C4-2B (cell line): ENCODE measurements around the gene IRF1.

Source experiments
- H3K27ac ChIP-seq: fragments of 450-650 bp; 2 replicates; pipeline ENCODE4 v1.5.1; 2017
- ZFX ChIP-seq: fragments of 450-650 bp; IDR thresholded peaks from 2 replicates; pipeline ENCODE4 v1.6.1; 2017
- TF ChIP-seq, protein P1 (sequence below): fragments of 450-650 bp; conservative IDR thresholded peaks from 2 replicates; pipeline ENCODE4 v1.5.1; 2017; ENCODE audit warnings: mild to moderate bottlenecking

The IRF1 gene

DNA sequence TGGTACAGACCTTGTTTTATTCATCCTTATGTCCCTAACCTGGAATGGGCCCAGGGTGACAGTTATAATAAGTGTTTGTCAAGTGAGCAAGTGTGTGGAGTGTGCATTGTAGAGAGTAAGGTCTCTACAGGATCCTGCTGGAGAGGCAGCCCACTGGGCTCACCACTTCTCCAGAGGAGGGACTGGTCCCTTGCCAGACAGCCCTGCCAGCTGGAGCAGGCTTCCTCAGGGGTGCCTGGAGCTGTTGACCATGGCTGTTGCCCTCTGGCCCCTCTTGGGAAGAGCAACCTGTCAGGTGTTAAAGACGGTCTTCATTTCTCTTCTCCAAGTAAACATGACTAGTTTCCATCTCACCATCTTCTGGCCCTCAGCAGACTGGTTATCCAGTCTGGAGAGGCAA is 20.0 kb downstream of the IRF1 start:
- H3K27ac ChIP-seq: no peak overlapping the region
- no peak for TF ChIP-seq ZFX
- TF ChIP-seq, protein P1, sequence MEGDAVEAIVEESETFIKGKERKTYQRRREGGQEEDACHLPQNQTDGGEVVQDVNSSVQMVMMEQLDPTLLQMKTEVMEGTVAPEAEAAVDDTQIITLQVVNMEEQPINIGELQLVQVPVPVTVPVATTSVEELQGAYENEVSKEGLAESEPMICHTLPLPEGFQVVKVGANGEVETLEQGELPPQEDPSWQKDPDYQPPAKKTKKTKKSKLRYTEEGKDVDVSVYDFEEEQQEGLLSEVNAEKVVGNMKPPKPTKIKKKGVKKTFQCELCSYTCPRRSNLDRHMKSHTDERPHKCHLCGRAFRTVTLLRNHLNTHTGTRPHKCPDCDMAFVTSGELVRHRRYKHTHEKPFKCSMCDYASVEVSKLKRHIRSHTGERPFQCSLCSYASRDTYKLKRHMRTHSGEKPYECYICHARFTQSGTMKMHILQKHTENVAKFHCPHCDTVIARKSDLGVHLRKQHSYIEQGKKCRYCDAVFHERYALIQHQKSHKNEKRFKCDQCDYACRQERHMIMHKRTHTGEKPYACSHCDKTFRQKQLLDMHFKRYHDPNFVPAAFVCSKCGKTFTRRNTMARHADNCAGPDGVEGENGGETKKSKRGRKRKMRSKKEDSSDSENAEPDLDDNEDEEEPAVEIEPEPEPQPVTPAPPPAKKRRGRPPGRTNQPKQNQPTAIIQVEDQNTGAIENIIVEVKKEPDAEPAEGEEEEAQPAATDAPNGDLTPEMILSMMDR: no peak

DNA sequence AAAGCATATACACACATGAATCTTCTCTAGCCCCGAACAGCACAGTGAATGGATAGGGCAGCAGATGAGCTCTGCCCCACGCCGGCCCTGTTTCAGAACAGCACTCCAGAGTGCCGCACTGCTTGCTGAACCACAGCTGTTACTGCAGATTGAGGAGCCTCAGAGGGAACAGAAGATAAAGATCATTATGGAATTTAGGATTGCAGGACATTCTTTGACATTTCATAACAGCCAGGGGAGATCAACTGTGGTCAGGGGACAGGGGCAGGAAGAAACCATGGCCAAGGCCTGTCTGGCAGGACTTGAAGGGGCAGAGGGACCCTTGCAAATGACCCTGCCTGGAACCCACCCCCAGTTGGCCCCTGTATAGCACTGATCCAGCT is 20.6 kb downstream of the IRF1 start:
- no peak overlapping the region for H3K27ac ChIP-seq
- TF ChIP-seq ZFX: no peak

DNA sequence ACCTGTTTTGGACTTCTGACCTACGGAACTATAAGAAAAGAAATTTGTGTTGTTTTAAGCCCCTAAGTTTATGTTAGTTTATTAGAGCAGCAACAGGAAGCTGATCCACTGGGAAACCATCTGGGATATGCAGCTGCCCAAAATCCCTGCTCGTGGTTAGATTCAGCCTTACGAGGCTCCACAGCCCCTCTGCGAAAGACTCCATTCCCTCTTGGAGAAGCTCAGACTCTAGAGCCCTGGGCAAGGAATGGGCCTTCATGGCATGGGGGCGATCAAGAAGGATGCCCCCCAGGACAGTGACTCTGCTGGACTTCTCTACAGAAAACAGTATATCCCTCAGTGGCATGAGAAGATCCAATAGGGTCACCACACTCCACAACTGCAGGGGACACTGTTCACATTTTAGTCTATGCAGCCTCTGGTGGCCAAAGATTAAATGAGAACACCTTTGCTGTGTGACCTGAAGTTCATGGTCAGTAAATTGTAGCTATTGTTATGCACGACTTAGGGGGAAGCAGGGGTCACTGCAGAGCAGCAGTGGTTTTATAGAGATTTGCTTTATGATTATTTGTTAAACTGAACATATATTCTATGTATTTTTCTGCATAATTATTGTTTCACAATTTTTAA is 21.1 kb downstream of the IRF1 start:
- no peak overlapping the region for H3K27ac ChIP-seq
- no peak for TF ChIP-seq ZFX
- TF ChIP-seq, protein P1: no peak; the same call in 1 of the 2 replicates

DNA sequence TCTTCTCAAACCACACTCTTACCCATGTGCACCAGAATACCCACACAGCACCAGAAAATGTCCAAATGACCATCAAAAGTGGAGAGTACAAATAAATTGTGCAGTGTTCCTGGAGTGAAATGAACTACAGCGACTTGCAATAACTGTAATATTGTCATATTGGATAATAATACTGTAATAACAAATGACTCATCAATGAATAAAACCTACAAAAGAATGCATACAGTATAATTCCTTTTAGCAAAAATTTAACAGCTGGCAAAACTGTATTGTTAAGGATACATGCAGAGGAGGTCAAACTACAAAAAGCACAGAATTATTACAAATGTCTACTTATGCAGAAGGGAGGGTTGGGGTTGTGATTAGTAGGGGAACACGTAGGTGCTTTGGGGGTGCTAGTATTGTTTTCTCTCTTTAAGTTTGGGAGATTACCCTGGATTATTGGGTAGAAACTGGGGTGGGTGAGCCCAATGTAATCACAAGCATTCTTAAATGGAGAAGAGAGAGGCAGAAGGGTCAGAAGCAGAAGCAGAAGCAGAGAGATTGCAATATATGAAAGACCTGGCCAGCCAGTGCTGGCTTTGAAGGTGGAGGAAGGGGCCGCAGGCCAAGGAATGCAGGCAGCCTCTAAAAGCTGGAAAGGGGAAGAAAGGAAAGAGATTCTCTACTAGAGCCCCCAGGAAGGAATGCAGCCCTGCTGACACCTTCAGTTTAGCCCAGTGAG is 21.8 kb downstream of the IRF1 start:
- TF ChIP-seq ZFX: no peak
- TF ChIP-seq, protein P1: no peak
- no peak overlapping the region for H3K27ac ChIP-seq

DNA sequence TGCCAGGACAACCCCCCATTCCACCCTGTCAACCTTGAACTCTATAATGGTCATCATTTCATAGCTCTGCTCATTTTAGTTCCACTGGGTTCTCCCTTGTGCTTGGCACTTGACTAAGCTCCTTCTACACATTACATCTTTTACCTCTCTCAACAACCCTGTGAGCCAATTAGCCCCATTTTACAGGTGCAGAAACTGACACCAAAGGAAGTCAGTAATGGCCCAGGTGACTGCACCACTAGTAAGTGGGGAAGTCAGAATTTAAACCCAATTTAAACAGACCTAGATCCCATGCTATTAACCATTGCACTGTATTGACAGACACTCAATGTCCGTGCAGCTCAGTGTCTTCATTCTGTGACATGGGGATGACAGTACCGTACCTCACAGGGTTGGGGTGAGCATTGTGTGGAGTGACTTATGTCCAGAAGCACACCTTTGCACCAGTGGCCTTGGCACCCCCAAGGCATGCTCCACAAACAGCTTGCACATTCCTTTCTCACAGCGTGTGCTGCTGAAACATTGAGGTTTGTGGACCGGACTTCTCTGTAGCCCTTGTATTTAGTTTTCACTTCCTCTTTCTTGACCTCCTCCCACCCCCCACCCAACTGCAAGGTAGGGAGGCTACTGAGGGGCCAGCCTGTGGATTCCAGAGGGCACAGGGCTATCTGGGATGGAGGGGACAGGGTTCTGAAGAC is 23.1 kb downstream of the IRF1 start:
- H3K27ac ChIP-seq: no peak overlapping the region
- no peak for TF ChIP-seq ZFX
- TF ChIP-seq, protein P1: no peak

DNA sequence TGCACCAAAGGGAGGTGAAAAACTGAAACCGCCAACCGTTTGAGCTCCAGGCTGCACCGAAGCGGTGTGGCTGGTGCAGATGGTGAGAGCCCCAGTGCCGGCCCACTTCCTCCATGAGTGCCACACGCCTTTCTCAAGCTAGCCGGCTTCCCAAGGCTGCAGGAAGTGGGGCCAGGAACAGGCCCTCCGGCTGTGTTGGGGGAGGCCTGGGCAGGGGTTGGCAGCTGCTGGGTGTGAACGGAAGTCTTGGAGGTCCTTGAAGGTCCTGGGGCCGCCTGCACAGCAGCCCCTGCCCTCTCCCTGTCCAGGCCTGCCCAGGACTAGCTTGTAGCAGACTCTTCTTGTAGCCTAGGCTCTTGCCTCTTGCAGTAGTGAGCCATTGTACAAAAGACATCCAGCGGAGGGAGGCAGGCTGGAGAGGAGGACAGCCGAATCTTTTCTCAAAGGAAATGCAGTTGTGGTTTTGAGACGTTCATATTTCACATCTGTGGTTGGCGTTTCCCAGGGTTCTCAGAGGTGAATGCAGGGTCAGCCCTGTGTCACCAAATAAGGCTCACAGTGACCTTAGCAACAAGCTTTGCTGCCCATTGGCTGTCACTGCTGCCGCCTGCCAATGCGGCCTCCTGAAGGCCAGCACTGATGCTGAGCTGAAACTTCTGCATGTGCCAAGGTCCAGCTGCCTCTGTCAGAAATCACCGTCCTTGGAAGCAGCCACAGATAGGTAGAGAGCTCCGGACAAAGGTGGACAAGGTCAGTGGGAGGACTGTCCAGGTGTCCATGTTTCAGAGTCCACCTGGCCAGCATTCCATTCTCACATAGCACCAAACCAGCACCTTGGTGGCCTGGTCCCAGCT is 23.9 kb downstream of the IRF1 start:
- no peak for TF ChIP-seq ZFX
- TF ChIP-seq, protein P1: no peak
- H3K27ac ChIP-seq: no peak overlapping the region

DNA sequence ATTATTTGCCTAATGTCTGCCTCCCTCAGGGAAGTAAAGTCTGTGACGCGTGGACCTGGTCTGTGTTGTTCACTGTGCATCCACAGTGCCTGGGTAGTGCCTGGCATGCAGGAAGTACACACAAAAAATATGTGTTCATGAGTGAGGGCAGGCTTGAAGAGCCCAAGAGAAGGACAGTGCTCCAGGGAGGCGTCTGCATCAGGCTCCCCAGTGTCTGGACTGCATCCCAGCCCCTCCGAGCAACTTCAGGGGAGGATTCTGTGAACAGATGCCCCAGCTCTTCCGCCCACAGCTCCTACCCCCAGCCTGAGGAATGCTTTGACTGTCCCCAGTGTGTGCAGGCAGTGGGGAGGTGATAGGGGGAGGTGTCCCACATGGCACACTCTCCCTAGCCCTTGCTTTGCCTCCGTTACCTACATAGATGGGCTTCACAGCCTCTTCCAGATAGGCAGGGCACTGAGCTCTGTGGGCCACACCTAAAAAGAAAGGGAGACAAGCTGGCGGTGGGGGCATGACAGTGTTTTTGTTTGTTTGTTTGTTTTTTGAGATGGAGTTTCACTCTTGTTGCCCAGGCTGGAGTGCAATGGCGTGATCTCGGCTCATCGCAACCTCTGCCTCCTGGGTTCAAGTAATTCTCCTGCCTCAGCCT is 25.4 kb downstream of the IRF1 start:
- TF ChIP-seq, protein P1: no peak
- TF ChIP-seq ZFX: no peak
- no peak overlapping the region for H3K27ac ChIP-seq
